Muscle of leg (tissue), 11 donors: Measurements from ENCODE around the gene DYSF. TPM values are rescaled to one million over a fixed set of nuclear protein-coding genes. Genes with fewer than 3 reads are reported as not detected.

ENCODE experiments used
- DNase-seq: peaks from one replicate; pipeline ENCODE4 v3.0.0; 2013
- H3K27ac ChIP-seq: one replicate; pipeline ENCODE4 v1.5.1; 2013; ENCODE audit warnings: mild to moderate bottlenecking, low read length, control low read depth
- H3K27me3 ChIP-seq: one replicate; pipeline ENCODE4 v1.6.1; 2013; ENCODE audit warnings: low read length; ENCODE audit not compliant: control insufficient read depth, insufficient read depth
- H3K36me3 ChIP-seq: one replicate; pipeline ENCODE4 v1.6.1; 2013; ENCODE audit warnings: low read length; ENCODE audit not compliant: control insufficient read depth, insufficient read depth
- H3K4me1 ChIP-seq: one replicate; pipeline ENCODE4 v1.6.1; 2013; ENCODE audit warnings: low read length; ENCODE audit not compliant: control insufficient read depth, insufficient read depth
- H3K4me3 ChIP-seq: one replicate; pipeline ENCODE4 v1.5.1; 2013; ENCODE audit warnings: low read length, control low read depth
- H3K9me3 ChIP-seq: replicated peaks from 2 replicates; pipeline ENCODE4 v1.6.1; 2013; ENCODE audit warnings: low read depth, low read length; ENCODE audit not compliant: control insufficient read depth
- WGBS: methylation state at CpG from one replicate; pipeline ENCODE4 v1.1.5; 2013; ENCODE audit warnings: missing lambda C conversion rate; ENCODE audit not compliant: insufficient coverage; 5-methylcytosine and 5-hydroxymethylcytosine counted together
- polyA plus RNA-seq, 8 donors: library from polyadenylated mRNA; unstranded; fragments of 120-200 nt; gene quantifications; one replicate each; pipeline versions ENCODE4 v1.2.1 to v1.2.3, GENCODE V29; 2013; ENCODE audit warnings: inconsistent platforms in 1 of 8, low replicate concordance in 1 of 8; ENCODE audit not compliant: insufficient read length in 8 of 8, insufficient read depth in 1 of 8
- total RNA-seq: library from RNA; stranded (reverse); fragments of 120-200 nt; gene quantifications from one replicate; pipeline ENCODE4 v1.2.4, GENCODE V29; 2013

The DYSF gene
- total and polyA plus RNA-seq, 9 donors = 51.6 to 152 (median 106) TPM

DNA sequence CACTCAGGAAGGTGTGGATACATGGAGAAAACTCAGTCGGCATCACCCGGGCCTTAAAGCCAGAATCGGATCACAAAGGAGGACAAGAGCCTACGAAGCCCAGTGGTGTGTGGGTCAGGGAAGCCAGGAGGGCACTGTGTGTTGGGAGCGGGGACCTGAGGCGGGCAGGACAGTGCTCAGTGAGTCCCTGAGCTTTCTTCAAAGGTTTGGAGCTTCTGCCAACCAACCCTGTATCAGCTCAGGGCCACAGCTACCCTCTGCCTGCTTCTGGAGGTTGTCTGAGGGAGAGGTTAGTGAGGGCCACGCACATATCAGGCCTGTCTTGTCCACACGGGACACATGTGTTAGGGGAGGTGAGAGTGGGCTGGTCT, 52.4 kb downstream of the DYSF start:
- Histone ChIP-seq H3K4me3 (no peak overlapping the region), H3K36me3 (peaks cover 9% of the 10 kb centered on the region), H3K27me3 (no peaks in the 10 kb centered on the region), H3K27ac (peak overlapping the region; percentile 10), H3K9me3 (no peaks in the 10 kb centered on the region), H3K4me1 (peaks cover 53% of the 10 kb centered on the region)
- no peak for DNase-seq
- 72% methylated on average over 8 of the region's 8 CpGs for WGBS

DNA sequence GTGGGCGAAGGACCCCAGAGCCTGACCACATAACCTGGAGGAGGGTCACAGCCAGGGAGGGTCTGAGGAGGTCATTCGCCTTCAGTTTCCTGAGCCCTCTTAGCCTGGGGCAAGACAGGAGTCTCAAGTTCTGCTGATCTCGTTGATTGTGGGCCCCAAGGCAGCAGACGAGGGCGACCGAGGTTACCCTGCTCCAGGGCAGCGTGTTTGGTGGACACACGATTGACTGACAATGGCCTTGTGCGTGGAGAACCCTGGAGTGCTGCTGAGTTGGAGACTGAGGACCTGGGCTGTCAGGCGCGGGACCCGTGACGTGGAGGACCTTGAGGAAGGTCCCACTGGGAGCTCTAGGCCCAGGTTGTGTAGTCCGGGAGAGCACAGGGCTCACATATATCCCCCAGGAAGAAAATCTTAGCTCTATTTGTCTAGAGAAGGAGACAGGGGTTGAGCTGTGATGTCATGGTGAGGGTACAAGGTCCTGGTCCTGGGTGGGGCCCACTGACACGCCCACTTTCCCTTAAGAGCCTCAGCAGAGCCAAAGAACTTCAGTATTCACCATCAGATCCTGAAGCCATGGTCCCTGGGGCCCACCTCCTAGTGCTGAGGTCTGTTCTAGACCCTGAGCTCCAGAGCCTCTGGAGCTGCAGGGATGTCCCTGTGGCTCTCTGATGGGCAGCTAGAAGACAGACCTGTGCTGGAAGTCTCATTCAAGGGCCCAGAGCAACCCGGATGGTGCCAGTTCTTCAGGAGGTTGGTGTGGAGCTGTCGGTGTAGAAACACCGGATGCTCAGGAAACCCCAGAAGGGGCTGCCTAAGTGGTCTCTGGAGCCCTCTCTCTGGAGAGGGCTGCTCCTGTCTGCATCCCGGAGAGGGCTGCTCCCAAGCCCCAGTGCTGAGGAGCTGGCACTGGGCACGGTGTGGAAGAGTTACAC, 53.1 kb downstream of the DYSF start:
- Histone ChIP-seq H3K4me3 (no peak overlapping the region), H3K4me1 (peaks cover 51% of the 10 kb centered on the region), H3K9me3 (no peaks in the 10 kb centered on the region), H3K27ac (no peak overlapping the region), H3K36me3 (peaks cover 9% of the 10 kb centered on the region), H3K27me3 (no peaks in the 10 kb centered on the region)
- no peak for DNase-seq
- 90% methylated on average over 13 of the region's 20 CpGs for WGBS

DNA sequence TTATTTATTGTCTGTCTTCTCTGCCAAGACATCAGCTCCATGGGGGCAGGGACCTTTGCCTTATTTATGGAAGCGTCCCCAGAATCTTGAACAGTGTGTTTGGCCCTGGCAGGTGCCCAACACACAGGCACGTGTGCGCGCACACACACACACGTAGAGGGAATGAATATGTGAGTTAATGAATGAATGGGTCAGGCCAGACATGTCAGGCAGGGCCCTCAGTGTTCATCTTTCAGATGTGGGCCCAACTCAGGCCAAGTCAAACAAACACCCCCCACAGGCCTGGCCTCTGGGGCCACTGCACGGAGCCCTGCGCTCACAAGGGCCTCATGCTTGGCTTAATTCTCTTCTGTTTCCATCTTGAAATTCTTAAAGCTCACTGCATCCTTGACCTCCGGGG, 54.1 kb downstream of the DYSF start:
- Histone ChIP-seq H3K36me3 (peaks cover 12% of the 10 kb centered on the region), H3K4me1 (peaks cover 48% of the 10 kb centered on the region), H3K27ac (no peak overlapping the region), H3K27me3 (no peaks in the 10 kb centered on the region), H3K4me3 (no peak overlapping the region), H3K9me3 (no peaks in the 10 kb centered on the region)
- WGBS = 80% methylated on average over 7 of the region's 8 CpGs
- no peak for DNase-seq

DNA sequence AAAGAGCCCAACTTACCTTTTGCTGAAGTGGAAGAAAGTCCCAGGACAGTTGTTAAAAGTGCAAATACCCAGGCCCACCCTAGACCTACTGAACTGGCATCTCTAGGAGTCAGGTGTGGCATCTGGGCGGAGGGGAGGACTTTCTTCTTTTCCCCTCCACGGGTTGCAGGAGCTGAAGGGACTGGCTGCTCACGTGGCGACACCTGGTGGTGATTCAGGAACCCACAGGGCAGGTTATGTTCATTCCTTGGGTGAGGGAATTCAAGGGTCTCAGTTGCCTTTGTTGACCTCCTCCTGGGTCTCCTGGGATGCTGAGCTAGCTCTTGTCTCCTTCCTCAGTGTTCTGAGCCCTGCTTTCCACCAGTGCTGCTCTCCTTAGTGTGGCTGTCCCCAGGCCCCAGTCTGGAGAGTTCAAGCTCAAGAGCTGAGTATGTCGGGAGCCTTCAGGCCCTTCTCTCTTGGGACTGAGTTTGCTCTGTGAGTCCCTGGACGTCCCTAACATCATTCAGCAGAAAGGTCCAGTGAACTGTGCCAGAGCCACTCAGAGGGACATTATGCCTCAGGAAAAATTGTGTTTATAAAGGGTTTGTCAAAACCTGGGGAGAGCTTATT, 56.9 kb downstream of the DYSF start:
- 60% methylated on average over 1 of the region's 6 CpGs for WGBS
- H3K36me3 ChIP-seq = peaks cover 10% of the 10 kb centered on the region
- H3K27ac ChIP-seq = no peak overlapping the region
- no peak overlapping the region for H3K4me3 ChIP-seq
- no peaks in the 10 kb centered on the region for H3K9me3 ChIP-seq
- no peaks in the 10 kb centered on the region for H3K27me3 ChIP-seq
- DNase-seq = peak; percentile 51
- H3K4me1 ChIP-seq = peaks cover 24% of the 10 kb centered on the region

DNA sequence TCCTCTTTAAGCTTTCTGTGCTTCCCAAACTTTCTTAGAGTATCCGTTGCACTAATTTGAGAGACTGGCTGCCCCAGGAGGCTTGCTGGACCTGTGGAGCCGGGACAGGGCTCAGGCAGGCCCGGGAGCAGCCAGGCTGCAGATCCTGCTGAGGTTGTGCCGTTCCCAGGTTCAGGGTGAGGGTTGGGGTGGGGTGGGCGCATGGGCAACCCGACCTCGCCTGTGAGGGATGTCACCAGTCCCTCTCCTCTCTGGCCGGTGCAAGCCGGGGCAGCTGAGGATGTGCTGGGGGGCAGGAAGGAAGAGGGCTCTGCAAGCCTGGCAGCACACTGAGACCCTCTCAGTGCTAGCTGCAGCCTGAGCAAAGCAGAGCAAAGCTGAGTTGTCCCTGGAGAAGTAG, 57.6 kb downstream of the DYSF start:
- H3K36me3 ChIP-seq = peaks cover 16% of the 10 kb centered on the region
- H3K27ac ChIP-seq = no peak overlapping the region
- 65% methylated on average over 5 of the region's 9 CpGs for WGBS
- H3K4me1 ChIP-seq = peaks cover 18% of the 10 kb centered on the region
- H3K27me3 ChIP-seq = no peaks in the 10 kb centered on the region
- no peak for DNase-seq
- H3K9me3 ChIP-seq = no peaks in the 10 kb centered on the region
- H3K4me3 ChIP-seq = no peak overlapping the region

DNA sequence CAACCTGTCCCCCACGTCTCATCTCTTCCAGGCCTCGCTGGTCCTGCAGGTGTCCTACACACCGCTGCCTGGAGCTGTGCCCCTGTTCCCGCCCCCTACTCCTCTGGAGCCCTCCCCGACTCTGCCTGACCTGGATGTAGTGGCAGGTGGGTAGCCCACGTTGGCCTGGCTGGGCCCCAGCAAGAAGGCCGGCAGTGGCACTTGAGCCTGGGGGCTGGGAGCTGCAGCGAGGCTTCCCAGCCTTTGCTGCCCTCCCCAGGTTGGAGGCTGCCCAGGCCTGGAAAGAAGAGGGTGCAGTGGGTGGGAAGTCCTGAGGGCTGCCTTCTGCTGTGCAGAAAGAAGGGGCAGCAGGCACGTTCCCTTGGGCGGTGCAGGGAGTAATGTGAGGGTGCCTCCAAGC, 58.4 kb downstream of the DYSF start:
- WGBS = 70% methylated on average over 8 of the region's 10 CpGs

DNA sequence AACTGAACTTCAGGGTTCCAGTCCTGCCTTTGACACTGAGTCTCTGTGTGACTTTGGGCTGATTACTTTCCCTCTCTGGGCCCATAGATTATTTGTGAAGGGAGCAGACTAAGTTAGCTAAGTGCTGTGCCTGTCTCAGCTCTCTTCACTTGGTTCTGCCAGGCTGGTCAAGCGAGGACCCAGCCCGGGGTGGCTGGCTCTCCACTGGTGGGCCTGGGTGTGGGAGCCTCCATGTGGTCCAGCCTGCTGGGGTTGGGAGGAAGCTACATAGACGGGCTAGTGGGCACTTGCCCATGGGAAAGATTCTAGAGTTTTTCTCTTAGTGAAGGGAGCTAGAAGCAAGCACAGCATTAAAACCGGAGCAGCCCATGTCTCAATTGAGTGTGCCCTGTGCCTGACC, 59.0 kb downstream of the DYSF start:
- Histone ChIP-seq H3K27ac (no peak overlapping the region), H3K27me3 (no peaks in the 10 kb centered on the region), H3K36me3 (peaks cover 22% of the 10 kb centered on the region), H3K4me3 (no peak overlapping the region), H3K9me3 (no peaks in the 10 kb centered on the region), H3K4me1 (peaks cover 8% of the 10 kb centered on the region)
- 78% methylated on average over 4 of the region's 4 CpGs for WGBS
- DNase-seq = no peak

More for the DNA sequence above, 58.4 kb downstream of the DYSF start:
- Histone ChIP-seq H3K4me1 (peaks cover 11% of the 10 kb centered on the region), H3K9me3 (no peaks in the 10 kb centered on the region), H3K27ac (no peak overlapping the region), H3K4me3 (no peak overlapping the region), H3K27me3 (no peaks in the 10 kb centered on the region), H3K36me3 (peaks cover 21% of the 10 kb centered on the region)
- DNase-seq = no peak

DNA sequence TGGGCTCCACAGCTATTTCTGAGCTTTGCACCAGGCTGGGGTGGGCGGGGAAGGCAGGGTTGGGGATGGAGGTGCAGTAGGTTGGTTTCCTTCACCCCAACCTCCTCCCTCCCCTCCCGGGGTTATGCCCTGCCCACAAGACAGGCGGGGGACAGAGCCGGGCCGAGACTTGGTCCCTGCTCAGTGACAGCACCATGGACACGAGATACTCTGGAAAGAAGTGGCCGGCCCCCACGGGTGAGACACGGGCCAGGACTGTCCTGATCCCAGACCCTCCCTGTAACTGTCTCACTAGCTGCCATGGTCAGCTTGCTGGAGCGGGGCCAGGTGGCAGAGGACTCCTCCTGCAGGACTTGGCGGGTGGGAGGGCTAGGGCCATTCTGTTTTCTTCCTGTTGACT, 59.7 kb downstream of the DYSF start:
- 66% methylated on average over 6 of the region's 11 CpGs for WGBS
- peaks cover 8% of the 10 kb centered on the region for H3K4me1 ChIP-seq
- no peak for DNase-seq

DNA sequence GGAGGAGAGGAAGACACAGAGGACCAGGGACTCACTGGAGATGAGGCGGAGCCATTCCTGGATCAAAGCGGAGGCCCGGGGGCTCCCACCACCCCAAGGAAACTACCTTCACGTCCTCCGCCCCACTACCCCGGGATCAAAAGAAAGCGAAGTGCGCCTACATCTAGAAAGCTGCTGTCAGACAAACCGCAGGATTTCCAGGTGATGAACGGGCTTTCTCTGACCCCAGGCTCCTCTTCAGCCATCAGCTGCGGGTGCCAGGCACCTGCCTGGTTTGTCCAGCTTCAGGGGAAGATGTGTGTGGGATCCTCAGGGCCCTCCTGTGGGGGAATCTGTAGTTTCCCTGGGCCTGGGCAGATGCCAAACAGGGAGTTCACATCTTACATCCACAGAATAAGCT, 60.4 kb downstream of the DYSF start:
- Histone ChIP-seq H3K27me3 (no peaks in the 10 kb centered on the region), H3K9me3 (no peaks in the 10 kb centered on the region), H3K4me3 (no peak overlapping the region), H3K27ac (no peak overlapping the region), H3K4me1 (peaks cover 8% of the 10 kb centered on the region), H3K36me3 (peaks cover 24% of the 10 kb centered on the region)
- no peak for DNase-seq
- WGBS = 67% methylated on average over 5 of the region's 11 CpGs

More for the DNA sequence above, 59.7 kb downstream of the DYSF start:
- Histone ChIP-seq H3K4me3 (no peak overlapping the region), H3K9me3 (no peaks in the 10 kb centered on the region), H3K27me3 (no peaks in the 10 kb centered on the region), H3K27ac (no peak overlapping the region), H3K36me3 (peaks cover 24% of the 10 kb centered on the region)

DNA sequence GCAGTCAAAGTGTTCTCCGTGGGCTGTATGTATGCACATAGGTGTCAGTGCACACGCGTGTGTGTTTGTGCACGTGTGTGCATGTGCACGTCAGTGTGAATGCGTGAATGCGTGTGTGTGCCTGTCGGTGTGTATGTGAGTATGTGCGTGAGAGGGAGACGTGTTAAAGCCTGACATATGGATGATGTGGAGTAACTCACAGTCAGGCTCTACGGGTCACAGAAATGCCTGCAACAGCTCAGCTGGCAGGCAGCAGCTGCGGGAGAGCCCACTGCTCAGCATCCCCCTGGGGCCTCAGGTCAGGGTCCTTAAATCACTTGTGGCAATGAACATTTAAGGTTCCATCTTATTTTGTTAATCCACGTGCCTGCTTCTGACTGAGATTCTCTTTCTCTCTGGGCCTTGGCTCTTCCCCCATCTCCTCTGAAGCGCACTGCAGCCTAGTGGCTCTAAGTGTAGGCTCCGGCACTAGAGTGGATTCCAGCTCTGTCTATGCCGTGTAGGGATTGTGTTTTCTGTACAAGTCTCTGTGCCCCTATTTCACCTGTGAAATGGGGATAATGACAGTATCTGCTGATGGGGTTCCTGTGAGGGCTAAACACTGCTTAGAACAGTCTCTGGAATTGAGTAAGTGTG, 63.0 kb downstream of the DYSF start:
- WGBS = 69% methylated on average over 13 of the region's 16 CpGs

More for the DNA sequence above, 63.0 kb downstream of the DYSF start:
- no peaks in the 10 kb centered on the region for H3K9me3 ChIP-seq
- H3K4me3 ChIP-seq = no peak overlapping the region
- peaks cover 32% of the 10 kb centered on the region for H3K36me3 ChIP-seq
- DNase-seq = no peak
- H3K27me3 ChIP-seq = no peaks in the 10 kb centered on the region
- H3K27ac ChIP-seq = no peak overlapping the region
- peaks cover 5% of the 10 kb centered on the region for H3K4me1 ChIP-seq
